Endometrial microvascular endothelial cells (primary cell): ENCODE results near the gene AGT. TPM values are rescaled to one million over a fixed set of nuclear protein-coding genes. Genes with fewer than 3 reads are reported as not detected.
"Not testable (repeated sequence)": the region's sequence is repeated elsewhere in the genome, so short reads cannot be mapped to it uniquely, and the experiment has no call there.

Source experiments
- in situ Hi-C: cut with HindIII; loops from 2 replicates; pipeline ENCODE4 v1.10.0; 2017; ENCODE audit warnings: low sequenced_read_pairs, low pct_unique_long_range_greater_than_20kb; ENCODE audit errors: inconsistent ontology term
- total RNA-seq: library from RNA; depleted of rRNA; stranded (reverse); fragments of >200 nt; gene quantifications from one replicate; pipeline ENCODE4 v1.2.3, GENCODE V29; 2015; ENCODE audit errors: inconsistent ontology term

AGT gene
- total RNA-seq, 1 donor from 2014 or later: not detected

- in situ Hi-C loops: no loop called here
These were observed 45.7 kb downstream of the AGT start for GRCh38 chr1:230668227-230668626.

- in situ Hi-C loops: no loop called here
These were observed 51.9 kb downstream of the AGT start for GRCh38 chr1:230661976-230662375.

GRCh38 chr1:230658691-230659090, 55.2 kb downstream of the AGT start:
- in situ Hi-C loops: no loop called here

GRCh38 chr1:230658103-230658502, 55.8 kb downstream of the AGT start:
- in situ Hi-C loops: not testable (repeated sequence)

- in situ Hi-C loops: not testable (repeated sequence)
These were observed 57.2 kb downstream of the AGT start for GRCh38 chr1:230656719-230657118.

Other genes with a start within 250 kb of the AGT start
- 27.4 TPM for gene COG2, start 71.6 kb downstream of the AGT start, total RNA-seq
- gene CAPN9, start 33.3 kb upstream of the AGT start, total RNA-seq: not detected
- gene C1orf198, start 154.4 kb upstream of the AGT start, total RNA-seq: 19.5 TPM